ENCODE data around the gene CHRNA1. TPM values are rescaled to one million over a fixed set of nuclear protein-coding genes. Genes with fewer than 3 reads are reported as not detected.
A peak's percentile ranks its signal among the peaks of the same experiment; 100 is the strongest.

The CHRNA1 gene
- total and polyA plus RNA-seq, 9 of the 15 experiments (the other 6 are each of a cell fraction or from before 2014, with no cell fraction given) = not detected

GRCh38 chr2:174776223-174776622 lies 12.0 kb upstream of the CHRNA1 start (continued):
- TF ChIP-seq POU5F1 (IDR thresholded peaks at IDR 0.05; ENCODE audit: borderline replicate concordance, low read depth, low read length, partially characterized antibody) (no peak), CXXC5 (CRISPR knock-in tag; IDR thresholded peaks at IDR 0.05) (no peak), KAT7 (CRISPR knock-in tag; IDR thresholded peaks at IDR 0.05; ENCODE audit: borderline replicate concordance) (no peak), XRCC5 (IDR thresholded peaks at IDR 0.05; ENCODE audit: low read depth, low read length) (no peak), TFAP4 (CRISPR knock-in tag; IDR thresholded peaks at IDR 0.05; ENCODE audit: borderline replicate concordance) (no peak), ZNF384 (IDR thresholded peaks at IDR 0.05; ENCODE audit: low read depth, low read length) (no peak), ZNF407 (IDR thresholded peaks at IDR 0.05; ENCODE audit: low read depth) (no peak), CREM (IDR thresholded peaks at IDR 0.05; ENCODE audit: low read depth) (no peak), DEAF1 (CRISPR knock-in tag; IDR thresholded peaks at IDR 0.05) (no peak), RAD21 (CRISPR knock-in tag; conservative IDR thresholded peaks at IDR 0.05 in 1 of 2, IDR thresholded peaks at IDR 0.05 in 1 of 2) (peak in 1 of 2 experiments; percentile 34; a peak in 2 of 4 replicates)

All from K562 (cell line).